Astrocyte (in vitro differentiated cells and primary cell): ENCODE results near the gene UBL4A. TPM values are rescaled to one million over a fixed set of nuclear protein-coding genes. Genes with fewer than 3 reads are reported as not detected.

ENCODE experiments used
- DNase-seq: peaks from one replicate; pipeline ENCODE4 v3.0.0-alpha.2; 2010; ENCODE audit warnings: low read depth
- FAIRE-seq: peaks from 2 replicates; lab custom pipeline; 2011; peaks lifted over from hg19 to GRCh38; lab: Jason Lieb, UNC
- H2AFZ ChIP-seq: 2 replicates; pipeline ENCODE4 v1.6.0; 2012; ENCODE audit warnings: low read depth, low read length, inconsistent platforms
- H3K27ac ChIP-seq: 2 replicates; pipeline ENCODE4 v1.5.1; 2011; ENCODE audit warnings: low read depth, low read length, inconsistent platforms
- H3K27me3 ChIP-seq: 2 replicates; pipeline ENCODE4 v1.6.0; 2011; ENCODE audit warnings: low read length, inconsistent platforms; ENCODE audit not compliant: insufficient read depth
- H3K36me3 ChIP-seq: 2 replicates; pipeline ENCODE4 v1.5.1; 2011; ENCODE audit warnings: low read length, inconsistent platforms; ENCODE audit not compliant: insufficient read depth
- H3K4me1 ChIP-seq: 2 replicates; pipeline ENCODE4 v1.5.1; 2011; ENCODE audit warnings: low read length, inconsistent platforms; ENCODE audit not compliant: insufficient read depth
- H3K4me2 ChIP-seq: 2 replicates; pipeline ENCODE4 v1.6.0; 2012; ENCODE audit warnings: low read length, inconsistent platforms
- H3K4me3 ChIP-seq: 2 replicates; pipeline ENCODE4 v1.5.1; 2011; ENCODE audit warnings: low read depth, mild to moderate bottlenecking, low read length, inconsistent platforms; ENCODE audit not compliant: insufficient read depth
- H3K79me2 ChIP-seq: 2 replicates; pipeline ENCODE4 v1.6.0; 2012; ENCODE audit warnings: mild to moderate bottlenecking, low read length, inconsistent platforms; ENCODE audit not compliant: insufficient read depth
- H3K9ac ChIP-seq: 2 replicates; pipeline ENCODE4 v1.6.0; 2012; ENCODE audit warnings: mild to moderate bottlenecking, low read length, inconsistent platforms
- H3K9me3 ChIP-seq: 2 replicates; pipeline ENCODE4 v1.5.1; 2012; ENCODE audit warnings: low read depth, mild to moderate bottlenecking, low read length, inconsistent platforms; ENCODE audit not compliant: insufficient read depth
- H4K20me1 ChIP-seq: 2 replicates; pipeline ENCODE4 v1.6.0; 2012; ENCODE audit warnings: low read length, inconsistent platforms; ENCODE audit not compliant: insufficient read depth
- H3K27ac Mint-ChIP-seq: one replicate; pipeline ENCODE4 v1.8.0; 2021; ENCODE audit warnings: mild to moderate bottlenecking, mixed read lengths; ENCODE audit not compliant: unreplicated experiment
- H3K27me3 Mint-ChIP-seq: one replicate; pipeline ENCODE4 v1.8.0; 2021; ENCODE audit warnings: low read depth, mixed read lengths; ENCODE audit not compliant: unreplicated experiment
- H3K36me3 Mint-ChIP-seq: one replicate; pipeline ENCODE4 v1.8.0; 2021; ENCODE audit warnings: low read depth, mixed read lengths; ENCODE audit not compliant: unreplicated experiment
- H3K4me1 Mint-ChIP-seq: one replicate; pipeline ENCODE4 v1.8.0; 2021; ENCODE audit warnings: low read depth, mixed read lengths; ENCODE audit not compliant: unreplicated experiment
- H3K4me3 Mint-ChIP-seq: one replicate; pipeline ENCODE4 v1.8.0; 2021; ENCODE audit warnings: mild to moderate bottlenecking, moderate library complexity, mixed read lengths; ENCODE audit not compliant: unreplicated experiment
- H3K9me3 Mint-ChIP-seq: one replicate; pipeline ENCODE4 v1.8.0; 2021; ENCODE audit warnings: mild to moderate bottlenecking, mixed read lengths; ENCODE audit not compliant: unreplicated experiment
- EZH2 ChIP-seq: IDR thresholded peaks from 2 replicates; pipeline ENCODE4 v1.6.1; 2012; ENCODE audit warnings: mild to moderate bottlenecking, low read length, inconsistent platforms; ENCODE audit not compliant: insufficient read depth
- total RNA-seq: library from RNA; stranded (reverse); gene quantifications from 2 replicates; pipeline ENCODE4 v1.2.1, GENCODE V29; 2021
- TF ChIP-seq, protein P1 (sequence below): IDR thresholded peaks from 2 replicates; pipeline ENCODE4 v1.5.1; 2011; ENCODE audit warnings: low read depth, mild to moderate bottlenecking, inconsistent platforms, low read length, moderate library complexity; ENCODE audit not compliant: insufficient read depth

Gene UBL4A
- total RNA-seq, 1 donor from 2014 or later, result 25.8 TPM

DNA sequence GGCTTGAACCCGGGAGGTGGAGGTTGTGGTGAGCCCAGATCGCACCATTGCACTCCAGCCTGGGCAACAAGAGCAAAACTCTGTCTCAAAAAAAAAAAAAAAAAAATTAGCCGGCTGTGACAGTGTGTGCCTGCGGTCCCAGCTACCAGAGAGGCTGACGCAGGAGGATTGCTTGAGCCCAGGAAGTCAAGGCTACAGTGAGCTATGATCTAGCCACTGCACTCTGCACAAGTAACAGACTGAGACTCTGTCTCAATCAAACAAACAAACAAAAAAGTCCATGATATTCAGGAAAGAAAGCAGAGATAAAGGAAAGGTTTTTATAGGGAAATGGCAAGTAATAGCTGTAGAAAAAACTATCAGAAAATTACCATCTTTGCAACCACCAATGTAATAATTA lies 5.2 kb downstream of the UBL4A start:
- no peak overlapping the region for H3K4me3 Mint-ChIP-seq
- no peaks in the 10 kb centered on the region for H3K27me3 Mint-ChIP-seq
- Histone ChIP-seq H3K79me2 (peaks cover 12% of the 10 kb centered on the region), H3K36me3 (no peaks in the 10 kb centered on the region), H3K27ac (no peak overlapping the region), H3K27me3 (no peaks in the 10 kb centered on the region), H3K4me1 (peaks cover 7% of the 10 kb centered on the region), H3K9me3 (no peaks in the 10 kb centered on the region), H4K20me1 (no peaks in the 10 kb centered on the region), H3K4me2 (no peak overlapping the region), H2AFZ (no peak overlapping the region), H3K9ac (no peak overlapping the region), H3K4me3 (no peak overlapping the region)
- H3K36me3 Mint-ChIP-seq, result peaks cover 4% of the 10 kb centered on the region
- H3K9me3 Mint-ChIP-seq, result no peaks in the 10 kb centered on the region
- no peak for DNase-seq
- FAIRE-seq, result no peak
- H3K27ac Mint-ChIP-seq, result no peak overlapping the region
- H3K4me1 Mint-ChIP-seq, result no peaks in the 10 kb centered on the region
- TF ChIP-seq, protein P1, sequence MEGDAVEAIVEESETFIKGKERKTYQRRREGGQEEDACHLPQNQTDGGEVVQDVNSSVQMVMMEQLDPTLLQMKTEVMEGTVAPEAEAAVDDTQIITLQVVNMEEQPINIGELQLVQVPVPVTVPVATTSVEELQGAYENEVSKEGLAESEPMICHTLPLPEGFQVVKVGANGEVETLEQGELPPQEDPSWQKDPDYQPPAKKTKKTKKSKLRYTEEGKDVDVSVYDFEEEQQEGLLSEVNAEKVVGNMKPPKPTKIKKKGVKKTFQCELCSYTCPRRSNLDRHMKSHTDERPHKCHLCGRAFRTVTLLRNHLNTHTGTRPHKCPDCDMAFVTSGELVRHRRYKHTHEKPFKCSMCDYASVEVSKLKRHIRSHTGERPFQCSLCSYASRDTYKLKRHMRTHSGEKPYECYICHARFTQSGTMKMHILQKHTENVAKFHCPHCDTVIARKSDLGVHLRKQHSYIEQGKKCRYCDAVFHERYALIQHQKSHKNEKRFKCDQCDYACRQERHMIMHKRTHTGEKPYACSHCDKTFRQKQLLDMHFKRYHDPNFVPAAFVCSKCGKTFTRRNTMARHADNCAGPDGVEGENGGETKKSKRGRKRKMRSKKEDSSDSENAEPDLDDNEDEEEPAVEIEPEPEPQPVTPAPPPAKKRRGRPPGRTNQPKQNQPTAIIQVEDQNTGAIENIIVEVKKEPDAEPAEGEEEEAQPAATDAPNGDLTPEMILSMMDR, result no peak
- TF ChIP-seq EZH2, result no peak

DNA sequence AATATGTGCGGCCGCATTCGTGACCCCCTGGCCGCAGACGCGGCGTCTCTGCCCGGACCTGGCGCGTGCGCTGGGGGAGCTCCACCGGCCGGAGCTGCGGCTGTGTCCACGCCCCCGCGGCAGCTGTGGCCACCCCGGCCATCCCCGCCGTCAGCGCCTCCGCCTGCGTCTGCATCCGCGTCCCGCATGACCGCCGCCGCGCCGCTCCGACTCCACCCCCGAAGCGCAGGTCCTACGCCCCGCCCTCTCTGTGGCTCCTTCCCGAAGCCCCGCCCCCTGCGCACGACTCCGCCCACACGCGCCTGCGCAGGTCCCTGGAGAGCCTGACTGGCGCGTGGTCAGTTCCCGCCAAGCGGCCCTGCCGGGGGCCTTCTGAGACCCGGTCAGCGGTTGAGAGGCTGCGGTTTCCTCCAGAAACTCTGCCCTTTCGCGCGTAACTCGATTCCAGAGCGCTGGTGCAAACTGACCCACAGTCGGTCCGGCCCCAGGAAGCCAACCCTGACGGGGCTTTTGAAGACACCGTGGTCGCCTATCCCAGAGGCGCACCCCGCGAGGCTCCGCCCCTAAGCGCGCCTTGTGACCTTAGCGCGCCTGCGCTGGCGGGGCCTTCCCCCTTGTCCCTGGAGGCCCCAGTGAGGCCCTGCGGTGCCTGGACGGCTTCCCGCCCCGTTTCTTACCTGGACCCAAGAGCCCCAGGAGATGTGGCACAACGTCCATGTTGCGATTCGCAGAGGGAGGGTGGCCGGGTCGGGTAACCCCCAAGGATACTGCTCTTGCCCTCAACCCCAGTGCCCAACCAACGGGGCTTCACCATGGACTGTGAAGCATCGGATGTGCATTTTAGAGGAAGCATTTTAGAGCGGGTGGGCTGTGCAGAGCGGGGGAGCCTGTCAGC lies 7.4 kb downstream of the UBL4A start, which contains the start of gene LAGE3:
Gene LAGE3 (minus strand): TSS at position 554 of the 895 bp plus-strand sequence. CDS start 366 bp downstream, at position 188.
- Mint-ChIP-seq H3K4me1 (no peaks in the 10 kb centered on the region), H3K4me3 (peak within 1 kb of the TSS; percentile 83), H3K9me3 (no peaks in the 10 kb centered on the region), H3K27ac (peak within 1 kb of the TSS; percentile 53), H3K36me3 (peaks cover 4% of the 10 kb centered on the region), H3K27me3 (no peaks in the 10 kb centered on the region)
- no peak for TF ChIP-seq EZH2
- TF ChIP-seq, protein P1, result no peak
- Histone ChIP-seq H3K27ac (peak within 1 kb of the TSS; percentile 33), H3K4me3 (peak within 1 kb of the TSS; percentile 50), H3K79me2 (no peaks in the 10 kb centered on the region), H3K9ac (peak within 1 kb of the TSS; percentile 64), H2AFZ (peak within 1 kb of the TSS; percentile 71), H4K20me1 (no peaks in the 10 kb centered on the region), H3K27me3 (no peaks in the 10 kb centered on the region), H3K4me2 (peak within 1 kb of the TSS; percentile 89), H3K4me1 (no peaks in the 10 kb centered on the region), H3K9me3 (no peaks in the 10 kb centered on the region), H3K36me3 (no peaks in the 10 kb centered on the region)
- no peak for FAIRE-seq
- DNase-seq, result peak; percentile 67
